ENCODE results near the gene RAB6B. TPM values are rescaled to one million over a fixed set of nuclear protein-coding genes. Genes with fewer than 3 reads are reported as not detected.

RAB6B gene
- total and polyA plus RNA-seq, 2 of the 8 experiments (the other 6 are each of a cell fraction or from before 2014, with no cell fraction given), result 7.9 to 15.6 TPM

DNA sequence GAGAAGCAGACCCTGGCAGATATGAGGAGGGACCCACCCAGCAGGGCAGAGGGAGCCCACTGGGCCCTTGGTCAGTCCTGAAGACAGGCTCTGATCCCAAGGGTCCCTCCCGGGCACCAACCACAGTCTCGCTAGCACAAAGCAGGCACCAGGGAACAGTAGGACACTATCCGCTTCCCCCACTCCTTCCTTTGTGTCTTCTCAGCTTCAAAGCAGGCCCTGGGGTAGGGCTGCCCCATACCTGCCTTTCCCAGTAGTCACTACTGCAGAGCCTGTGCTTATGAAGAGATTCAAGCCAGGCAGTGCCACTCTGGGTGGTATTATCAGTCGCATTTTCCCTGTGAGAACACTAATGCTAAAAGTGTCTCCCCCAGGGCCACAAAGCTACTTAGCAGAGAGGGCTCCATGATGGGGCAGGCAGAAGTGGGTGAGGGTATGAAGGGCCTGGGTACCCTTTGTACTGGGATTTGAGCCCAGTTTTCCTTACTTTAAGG, 57.3 kb downstream of the RAB6B start (continued):
- no peak for TF ChIP-seq CHD7 (IDR thresholded peaks at IDR 0.05; ENCODE audit: insufficient replicate concordance, low read length)

Measured in H1 (cell line).